GM03348 (cell line): ENCODE results near the gene COMMD2.

Experiments used
- DNase-seq: peaks from one replicate; pipeline ENCODE4 v3.0.0; 2012; ENCODE audit warnings: low spot score

COMMD2 gene

DNA sequence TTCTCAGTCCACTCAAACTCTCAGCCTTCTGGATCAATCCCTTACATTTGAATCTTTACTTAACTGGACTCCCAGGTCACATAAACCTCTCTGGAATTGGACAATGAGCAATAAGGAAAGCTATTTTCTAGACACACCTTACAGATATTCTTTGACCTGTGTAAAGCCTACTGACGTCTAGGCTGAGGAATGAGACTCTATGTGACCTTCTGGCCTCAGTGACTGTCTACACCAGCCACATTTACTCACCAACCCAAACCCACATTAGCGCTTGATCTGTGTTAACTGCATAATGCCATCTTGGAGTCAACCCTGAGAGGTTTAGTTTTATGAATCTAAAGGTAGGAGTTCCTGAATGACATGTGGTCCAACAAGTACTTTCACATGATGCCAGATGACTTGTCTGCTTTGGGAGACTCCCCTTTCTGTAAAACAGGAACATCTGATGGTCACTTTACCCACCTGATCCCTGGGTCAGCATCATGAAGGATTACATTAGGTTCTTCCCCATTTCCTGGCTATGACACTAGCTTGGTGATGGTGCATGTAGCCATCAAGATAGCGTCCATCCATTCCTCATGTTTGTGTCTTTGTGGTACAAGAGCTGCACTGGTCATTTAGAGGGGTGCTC lies 11.4 kb upstream of the COMMD2 start:
- DNase-seq, result no peak

- DNase-seq, result no peak
Observed at GRCh38 chr3:149753717-149754116, 1.4 kb upstream of the COMMD2 start.

GRCh38 chr3:149752788-149753136 lies 473 bp upstream of the COMMD2 start:
- no peak for DNase-seq

DNA sequence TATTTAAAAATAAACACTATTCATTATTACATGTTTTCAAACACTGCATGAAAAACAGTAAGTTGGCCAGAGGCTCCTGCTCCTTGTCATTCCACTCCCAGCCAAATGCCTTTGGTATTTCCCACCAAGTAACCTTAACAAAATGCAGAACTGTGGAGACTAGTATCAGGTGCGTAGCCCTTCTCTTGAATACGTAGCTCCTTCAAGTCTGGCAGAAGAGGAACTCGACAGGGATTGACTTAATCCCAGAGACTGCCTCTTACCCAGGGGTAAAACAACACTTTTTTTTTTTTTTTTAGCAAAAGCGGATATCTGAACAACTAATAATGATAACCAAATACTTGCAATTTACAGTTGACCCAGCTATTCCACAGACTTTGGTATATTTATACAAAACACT lies 738 bp downstream of the COMMD2 start:
- no peak for DNase-seq

DNA sequence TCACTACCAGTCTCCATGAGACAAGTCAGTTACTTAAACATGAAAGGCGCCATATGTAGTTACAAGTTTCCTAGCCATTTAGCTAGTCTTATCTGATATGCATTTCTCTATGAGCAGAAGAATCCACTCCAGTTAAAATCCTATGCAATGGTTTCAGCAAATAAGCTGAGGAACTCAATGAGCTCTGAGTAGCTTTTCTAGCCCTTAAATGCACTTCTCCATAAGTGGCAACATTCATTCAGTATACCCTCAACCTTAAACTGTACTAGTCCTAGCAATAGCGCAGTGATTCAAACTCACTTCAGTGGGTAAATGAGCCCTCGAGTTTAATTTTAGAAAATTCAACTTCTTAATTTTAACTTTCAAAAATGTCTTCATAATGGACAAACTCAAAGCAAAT lies 7.7 kb downstream of the COMMD2 start:
- no peak for DNase-seq

DNA sequence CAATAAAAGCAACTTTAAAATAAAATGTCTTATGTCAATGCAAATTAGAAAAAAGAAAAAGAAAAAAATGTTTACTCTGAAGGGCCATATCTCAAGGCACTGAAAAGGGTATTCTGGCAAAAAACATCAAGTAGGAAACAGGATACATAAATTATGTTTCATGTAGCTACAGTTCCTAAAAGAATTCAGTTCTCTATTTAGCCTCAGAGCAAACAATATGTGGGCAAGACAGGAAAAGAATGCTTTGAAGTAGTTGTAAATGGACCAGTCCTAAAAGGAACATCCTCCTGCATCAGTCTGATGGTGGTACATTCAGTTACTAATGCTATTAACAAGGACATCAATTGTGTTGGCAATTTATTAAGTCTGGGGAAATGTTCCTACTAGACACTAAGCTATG lies 8.1 kb downstream of the COMMD2 start:
- DNase-seq, result no peak

GRCh38 chr3:149739396-149739795 lies 12.9 kb downstream of the COMMD2 start:
- DNase-seq, result no peak

- no peak for DNase-seq
Observed at GRCh38 chr3:149738876-149739275, 13.4 kb downstream of the COMMD2 start.

DNA sequence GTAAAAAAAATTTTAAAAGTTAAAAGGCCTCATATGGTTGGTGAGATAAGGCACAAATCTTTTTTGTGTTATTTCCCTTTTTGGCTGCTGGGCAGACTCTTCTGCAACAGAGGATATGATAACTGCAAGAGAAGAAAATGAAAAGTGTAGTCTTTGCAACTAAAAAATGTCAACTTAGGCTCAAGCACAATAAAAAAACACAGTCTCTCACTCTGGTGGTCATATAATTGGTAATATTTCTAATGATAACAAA lies 15.4 kb downstream of the COMMD2 start:
- no peak for DNase-seq

DNA sequence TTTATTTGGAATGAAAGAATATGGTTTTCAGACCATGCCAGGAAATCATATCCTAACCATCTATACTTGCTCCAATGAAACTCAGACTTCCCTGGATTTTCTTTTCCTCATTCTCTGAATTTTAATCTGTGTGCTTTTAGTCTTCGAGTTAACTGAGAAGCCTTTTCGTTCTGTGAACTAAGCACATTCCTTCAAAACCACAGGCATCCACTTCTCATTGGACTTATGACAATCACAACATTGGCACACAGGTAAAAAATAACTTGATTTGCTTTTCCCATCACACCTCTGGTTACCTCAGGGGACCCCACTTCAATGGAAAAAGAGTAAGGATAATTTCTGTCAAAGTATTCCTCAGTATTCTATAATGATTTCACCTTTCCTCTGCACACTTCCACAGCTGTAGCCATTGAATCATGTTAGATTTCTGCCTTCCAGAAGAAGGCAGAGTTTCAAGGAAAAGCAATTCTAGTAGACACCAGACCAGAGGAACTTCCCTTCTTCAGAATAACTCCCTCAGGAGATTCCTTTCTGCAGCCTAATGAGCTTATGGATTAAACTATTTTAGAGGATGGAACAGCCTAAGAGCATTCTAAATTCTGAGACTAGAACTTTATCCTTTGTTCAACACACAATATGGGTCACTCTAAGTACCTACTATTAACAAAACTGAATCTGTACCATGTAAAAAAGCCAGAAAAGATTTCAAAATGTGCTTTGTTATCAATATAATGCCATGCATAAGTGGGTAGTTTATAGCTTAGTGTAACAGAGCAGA lies 15.9 kb downstream of the COMMD2 start:
- DNase-seq, result peak; percentile 42

DNA sequence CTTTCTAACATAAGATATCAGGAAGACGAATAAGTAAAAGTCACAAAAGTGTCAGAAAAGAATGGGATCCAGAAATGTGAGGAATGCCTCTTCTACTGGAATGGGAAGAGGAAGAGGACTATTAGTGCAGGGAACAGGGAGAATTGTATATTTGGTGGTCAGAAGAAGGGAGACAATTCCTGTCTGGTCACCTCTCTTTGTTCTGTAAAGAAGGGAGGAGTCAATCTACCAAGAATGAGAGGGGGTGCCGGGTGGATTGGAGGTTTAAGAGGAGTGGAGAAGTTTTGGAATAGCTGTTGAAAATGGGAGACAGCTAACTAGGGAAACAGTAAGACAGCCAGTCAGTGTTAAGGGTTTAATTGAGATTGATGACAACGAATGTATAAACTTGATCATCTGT lies 20.1 kb downstream of the COMMD2 start:
- DNase-seq, result no peak

DNA sequence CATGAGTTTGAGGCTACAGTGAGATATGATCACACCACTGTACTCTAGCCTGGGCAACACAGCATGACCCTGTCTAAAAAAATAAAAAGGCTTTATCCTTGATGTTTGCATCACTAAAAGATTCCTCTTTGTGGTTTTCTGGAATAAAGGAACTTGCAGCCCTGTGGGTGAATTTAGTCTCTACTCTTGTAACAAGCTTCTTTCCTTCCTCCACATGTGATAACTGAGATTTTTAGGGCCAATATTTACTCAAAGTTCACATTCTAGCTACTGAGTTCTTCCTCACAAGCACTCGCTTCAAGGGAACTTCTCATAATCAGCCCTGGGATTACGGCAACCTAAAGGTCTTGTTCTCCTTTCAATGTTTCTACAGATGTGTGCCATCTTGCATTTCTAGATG lies 24.6 kb downstream of the COMMD2 start:
- DNase-seq, result no peak

- peak; percentile 42 for DNase-seq
Observed at GRCh38 chr3:149726716-149727407, 25.4 kb downstream of the COMMD2 start.

DNA sequence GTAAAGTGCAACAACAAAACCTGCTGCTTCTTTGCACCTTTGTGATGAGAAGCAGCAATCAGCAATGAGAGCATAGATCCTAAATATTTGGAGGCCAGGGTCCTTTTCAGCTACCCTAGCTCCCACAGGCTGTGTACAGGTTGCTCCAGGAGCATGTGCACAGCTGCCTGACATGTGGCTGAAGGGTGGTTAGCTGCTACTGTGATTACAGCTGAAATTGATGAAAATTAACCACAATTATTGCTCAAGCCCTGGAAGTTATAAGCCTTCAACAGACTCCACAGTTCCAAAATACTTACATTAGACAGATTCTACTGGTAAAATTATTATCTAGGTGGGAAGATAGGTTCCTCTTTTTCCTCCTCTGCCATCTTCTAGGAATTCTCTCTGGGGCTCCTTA lies 28.5 kb downstream of the COMMD2 start:
- DNase-seq, result peak; percentile 29

- no peak for DNase-seq
Observed at GRCh38 chr3:149720918-149721317, 31.4 kb downstream of the COMMD2 start.

GRCh38 chr3:149717391-149718056 lies 34.8 kb downstream of the COMMD2 start:
- peak; percentile 71 for DNase-seq

DNA sequence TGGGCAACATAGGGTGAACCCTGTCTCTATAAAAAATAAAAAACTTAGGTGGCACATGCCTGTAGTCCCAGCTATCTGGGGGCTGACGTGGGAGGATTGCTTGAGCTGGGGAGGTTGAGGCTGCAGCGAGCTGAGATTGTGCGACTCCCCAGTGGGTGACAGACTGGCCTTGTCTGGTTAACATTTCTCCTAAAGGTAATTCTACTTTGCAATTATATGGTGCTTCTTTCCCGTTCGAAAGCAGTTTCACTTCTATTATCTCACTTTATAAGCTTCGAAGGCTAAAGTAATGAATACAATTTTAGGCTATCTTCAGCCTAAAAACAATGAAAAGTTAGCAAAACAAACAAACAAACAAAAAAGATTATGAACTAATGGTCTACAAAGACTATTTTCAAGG lies 35.3 kb downstream of the COMMD2 start:
- no peak for DNase-seq

DNA sequence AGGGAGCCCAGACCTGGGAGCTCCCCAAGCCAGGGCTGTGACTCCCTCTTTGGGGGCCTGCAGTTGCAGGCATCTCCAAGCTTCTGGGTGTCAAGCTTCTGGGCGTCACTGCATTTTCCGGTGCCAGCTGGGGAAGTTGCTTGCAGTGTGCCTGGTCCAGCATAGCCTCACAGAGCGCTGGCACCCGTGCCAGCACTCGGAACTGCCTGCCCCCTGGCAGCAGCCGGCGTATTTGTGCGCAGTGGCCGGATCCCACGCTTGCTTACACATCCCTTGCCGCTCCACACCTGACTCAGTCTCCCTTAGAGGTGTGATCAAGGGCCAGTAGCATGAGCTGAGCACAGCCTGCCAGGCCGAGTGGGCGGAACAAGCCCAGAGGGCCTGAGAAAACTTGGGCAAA lies 37.0 kb downstream of the COMMD2 start:
- no peak for DNase-seq

DNA sequence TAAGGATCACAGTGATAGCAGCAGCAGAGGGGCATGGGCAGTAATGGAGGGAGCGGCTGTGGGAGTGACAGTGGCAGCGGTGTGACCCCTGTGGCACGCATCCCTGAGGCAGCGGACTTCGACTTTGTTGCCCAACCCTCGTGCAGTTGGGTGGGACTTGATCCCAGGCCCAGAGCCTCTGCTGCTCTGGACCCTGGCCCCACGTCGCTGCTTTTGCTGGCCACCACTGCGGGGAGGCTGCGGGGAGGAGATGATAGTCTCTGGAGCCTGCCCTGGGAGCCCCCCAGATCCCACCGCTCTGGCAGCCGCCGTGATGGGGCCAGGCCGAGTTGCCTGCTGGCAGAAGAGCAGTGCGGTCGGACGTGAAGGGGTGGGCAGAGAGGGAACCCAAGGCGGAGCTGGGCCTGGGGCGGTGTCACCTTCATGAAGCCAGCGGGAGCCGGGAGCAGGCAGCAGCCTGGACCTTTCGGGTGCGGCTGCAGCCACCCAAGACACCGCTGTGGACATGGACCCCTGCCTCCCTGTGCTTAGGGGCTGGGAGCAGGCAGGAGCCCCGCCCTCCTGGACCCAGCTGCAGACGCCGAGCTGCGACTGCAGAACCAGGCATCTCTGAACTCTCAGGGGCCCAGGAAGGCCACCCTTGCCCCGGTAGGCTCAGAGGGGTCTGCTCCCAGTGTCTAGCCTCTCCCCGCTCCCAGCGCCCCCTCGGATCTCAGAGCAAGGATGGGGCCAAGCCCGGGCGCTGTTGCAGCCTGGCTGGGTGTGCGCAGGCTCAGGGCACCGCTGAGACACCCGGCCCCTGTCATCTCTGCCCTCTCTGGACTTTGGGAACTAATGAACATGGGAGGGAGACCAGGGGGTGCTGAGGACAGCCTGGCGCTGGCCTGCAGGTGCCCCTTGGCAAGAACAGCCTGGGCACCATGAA lies 38.3 kb downstream of the COMMD2 start:
- no peak for DNase-seq

- DNase-seq, result no peak
Observed at GRCh38 chr3:149706905-149707304, 45.4 kb downstream of the COMMD2 start.

GRCh38 chr3:149705416-149705815 lies 46.9 kb downstream of the COMMD2 start:
- DNase-seq, result no peak

DNA sequence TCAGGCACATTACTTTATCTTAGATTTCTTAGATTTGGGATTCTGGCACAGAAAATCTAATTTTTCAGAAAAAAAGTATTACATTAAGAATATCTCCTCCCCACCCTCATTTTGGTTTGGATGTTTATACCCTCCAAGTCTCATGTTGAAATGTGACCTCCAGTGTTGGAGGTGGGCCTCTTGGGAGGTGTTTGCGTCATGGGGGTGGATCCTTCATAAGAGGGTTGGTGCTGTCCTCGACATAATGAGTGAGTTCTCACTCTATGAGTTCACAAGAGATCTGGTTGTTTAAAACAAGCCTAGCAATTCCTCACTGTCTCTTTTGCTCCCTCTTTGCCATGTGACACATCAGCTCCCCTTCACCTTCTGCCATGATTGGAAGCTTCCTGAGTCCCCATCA lies 48.8 kb downstream of the COMMD2 start:
- peak; percentile 46 for DNase-seq
